Frontal cortex (tissue), 4 donors: ENCODE data around the gene ZNF418. TPM values are rescaled to one million over a fixed set of nuclear protein-coding genes. Genes with fewer than 3 reads are reported as not detected.
"Not testable (repeated sequence)": the region's sequence is repeated elsewhere in the genome, so short reads cannot be mapped to it uniquely, and the experiment has no call there.

Experiments used
- DNase-seq, 2 donors: peaks; one replicate each; pipeline ENCODE4 v3.0.0; 2012; ENCODE audit warnings: low spot score in 2 of 2
- FAIRE-seq: peaks from 2 replicates; lab custom pipeline; 2012; peaks lifted over from hg19 to GRCh38; lab: Jason Lieb, UNC
- total RNA-seq: library from RNA; depleted of rRNA; stranded (reverse); fragments of >200 nt; gene quantifications from one replicate; pipeline ENCODE4 v1.2.3, GENCODE V29; 2014
- donor health status: control.
- donor health status: control.
- donor health status: control.

The ZNF418 gene
- total RNA-seq, result 53.4 TPM

DNA sequence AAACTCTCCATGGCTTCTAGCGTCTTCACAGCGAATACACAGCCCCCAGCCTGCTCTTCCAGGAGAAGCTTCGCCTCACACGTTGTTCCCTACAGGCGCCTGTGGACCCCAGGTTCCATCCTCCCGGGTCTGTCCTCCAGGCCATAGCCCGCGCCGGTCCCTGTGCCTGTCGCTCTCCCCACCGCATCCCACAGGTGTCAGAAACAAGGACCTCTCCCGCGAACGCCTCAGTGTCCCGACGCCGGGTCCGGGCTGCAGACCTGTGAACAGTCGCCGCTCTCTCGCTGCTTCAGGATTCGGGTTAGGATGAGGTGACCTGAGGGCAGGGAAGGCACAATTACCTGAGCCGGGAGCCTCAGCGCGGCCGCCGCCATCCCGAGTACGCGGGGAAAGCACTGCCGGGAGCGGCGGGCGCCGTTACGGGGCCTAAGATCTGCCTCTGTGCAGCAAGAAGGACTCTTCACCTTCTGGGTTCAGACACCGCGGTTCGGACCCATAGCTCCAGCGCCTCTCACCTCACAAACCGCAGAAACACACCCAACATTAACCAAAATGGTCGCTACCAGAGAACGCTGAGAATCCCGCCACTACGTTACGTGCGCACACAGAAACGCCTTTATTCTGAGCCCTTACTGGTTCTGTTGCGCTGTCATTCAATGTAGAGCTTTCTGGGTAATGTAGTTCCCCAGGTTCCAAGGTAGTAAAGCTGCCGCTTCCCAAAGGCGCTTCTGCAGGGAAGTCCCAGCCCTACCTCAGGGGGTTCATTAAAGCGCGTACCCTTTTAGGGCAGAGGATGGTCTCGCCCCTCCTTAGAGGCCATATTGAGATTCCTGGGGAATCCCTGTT, at the start of gene ZNF418:
ZNF418 (minus strand) TSS at position 583 of the 846 bp plus-strand sequence. CDS start 1,580 bp downstream, outside the sequence.
- FAIRE-seq (no peak), DNase-seq (peak; percentile 59 to 72)

GRCh38 chr19:57978586-57979289, 43.5 kb upstream of the ZNF418 start:
- FAIRE-seq, result no peak
- no peak for DNase-seq

GRCh38 chr19:57974434-57974833, 39.2 kb upstream of the ZNF418 start, which contains the start of gene C19orf18:
Gene C19orf18, minus strand, starts transcription at chr19:57974534. Its CDS starts 102 bp downstream, at chr19:57974432.
- FAIRE-seq, result no peak
- no peak for DNase-seq

- no peak for FAIRE-seq
- DNase-seq, result no peak
Measured at GRCh38 chr19:57964761-57965160, 29.6 kb upstream of the ZNF418 start.

- DNase-seq (no peak), FAIRE-seq (no peak)
Measured at GRCh38 chr19:57961785-57962184, 26.6 kb upstream of the ZNF418 start.

DNA sequence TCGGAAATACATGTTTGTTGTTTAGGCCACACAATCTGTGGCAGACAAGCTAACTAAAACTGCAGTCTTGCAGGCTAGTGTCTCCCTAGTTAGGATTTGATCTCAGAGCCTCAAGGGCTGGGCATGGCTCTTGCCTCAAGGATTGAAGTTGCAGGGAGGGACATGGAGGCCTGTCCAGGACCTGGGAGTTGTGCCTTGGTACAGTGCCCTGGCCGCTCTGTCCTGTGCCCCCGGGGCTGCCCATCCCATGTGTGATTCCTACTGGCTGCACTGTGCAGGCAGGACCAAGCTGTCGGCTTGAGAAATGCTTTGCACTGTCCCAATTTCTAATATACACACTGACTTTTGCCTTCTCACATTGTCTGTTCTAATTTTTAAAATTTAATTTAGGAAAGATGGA, 19.8 kb upstream of the ZNF418 start:
- DNase-seq, result no peak
- no peak for FAIRE-seq

DNA sequence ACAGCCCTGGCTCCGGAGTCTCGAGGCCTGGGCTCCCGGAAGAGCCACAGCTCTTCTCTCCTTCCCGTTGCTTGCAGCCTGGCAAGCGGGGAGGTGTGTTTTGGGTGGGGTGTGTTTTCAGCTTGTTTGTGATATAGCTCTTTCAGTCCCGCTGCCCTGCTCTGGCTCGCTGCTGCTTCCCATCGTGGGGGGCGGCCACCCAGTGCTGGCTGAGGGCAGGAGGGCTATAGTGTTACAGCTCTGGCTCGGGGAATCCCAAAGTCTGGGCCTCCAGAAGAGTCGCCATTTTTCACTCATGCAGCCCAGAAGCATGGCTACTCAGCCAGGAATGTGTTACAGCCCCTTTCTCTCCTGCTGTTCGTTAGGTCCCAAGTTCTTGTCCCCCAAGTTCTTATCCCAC, 14.5 kb upstream of the ZNF418 start:
- DNase-seq, result no peak
- no peak for FAIRE-seq

GRCh38 chr19:57949296-57949695, 14.1 kb upstream of the ZNF418 start:
- FAIRE-seq (no peak), DNase-seq (no peak)

- FAIRE-seq, result no peak
- DNase-seq, result peak; percentile 91 to 96
Measured at GRCh38 chr19:57947419-57948134, 12.4 kb upstream of the ZNF418 start, which contains the start of gene ZNF256. Gene ZNF256, minus strand, starts transcription at chr19:57947706. Its CDS starts 232 bp downstream, at chr19:57947474.

DNA sequence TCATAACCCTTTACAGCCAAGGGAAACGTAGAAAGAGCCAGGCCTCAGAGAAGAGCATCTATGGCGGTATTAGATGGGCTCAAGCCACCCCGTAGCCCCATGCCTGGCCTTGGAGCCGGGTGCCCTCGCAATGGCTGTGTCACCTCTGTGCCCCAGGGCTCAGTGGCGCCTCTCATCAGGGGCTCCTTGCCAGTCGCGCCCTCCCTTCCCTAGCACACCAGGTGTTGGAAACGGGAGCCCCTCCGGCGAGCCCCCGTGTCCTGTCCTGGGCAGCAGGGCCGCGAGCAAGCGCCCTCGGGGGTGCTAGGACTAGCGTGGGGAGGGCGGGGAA, 11.9 kb upstream of the ZNF418 start:
- no peak for DNase-seq
- no peak for FAIRE-seq

- no peak for FAIRE-seq
- no peak for DNase-seq
Measured at GRCh38 chr19:57946316-57946715, 11.1 kb upstream of the ZNF418 start.

DNA sequence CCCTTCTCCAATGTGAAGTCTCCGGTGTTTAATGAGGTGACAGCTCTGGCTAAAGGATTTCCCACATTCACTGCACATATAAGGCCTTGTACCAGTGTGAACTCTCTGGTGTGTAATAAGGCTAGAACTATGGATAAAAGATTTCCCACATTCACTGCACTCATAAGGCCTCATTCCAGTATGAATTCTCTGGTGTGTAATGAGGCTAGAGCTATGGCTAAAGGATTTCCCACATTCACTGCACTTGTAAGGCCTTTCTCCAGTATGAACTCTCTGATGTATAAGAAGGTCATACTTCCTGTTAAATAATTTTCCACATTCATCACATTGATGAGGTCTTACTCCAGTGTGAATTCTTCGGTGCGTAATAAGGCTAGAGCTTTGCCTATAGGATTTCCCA, 6.4 kb upstream of the ZNF418 start:
- FAIRE-seq (no peak), DNase-seq (no peak)

DNA sequence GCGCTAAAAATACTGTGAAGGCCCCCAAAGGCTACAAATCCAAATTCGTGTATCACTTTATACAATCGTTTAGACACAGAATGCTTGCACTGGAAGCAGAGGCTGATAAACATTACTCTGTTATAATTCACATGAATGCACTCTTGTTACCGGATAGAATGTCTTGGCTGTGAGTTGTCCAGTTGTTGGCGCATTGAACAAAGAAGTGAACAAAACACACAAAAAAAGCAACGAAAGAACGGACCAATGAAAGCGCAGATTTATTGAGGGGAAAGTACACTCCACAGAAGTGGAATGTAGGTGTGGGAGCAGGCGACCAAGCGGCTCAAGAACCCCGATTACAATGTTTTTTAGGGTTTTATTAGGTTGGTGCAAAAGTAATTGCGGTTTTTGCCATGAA, 529 bp upstream of the ZNF418 start:
- FAIRE-seq, result no peak
- DNase-seq, result no peak

- DNase-seq, result no peak
- FAIRE-seq, result no peak
Measured at GRCh38 chr19:57927587-57927986, 7.6 kb downstream of the ZNF418 start.

DNA sequence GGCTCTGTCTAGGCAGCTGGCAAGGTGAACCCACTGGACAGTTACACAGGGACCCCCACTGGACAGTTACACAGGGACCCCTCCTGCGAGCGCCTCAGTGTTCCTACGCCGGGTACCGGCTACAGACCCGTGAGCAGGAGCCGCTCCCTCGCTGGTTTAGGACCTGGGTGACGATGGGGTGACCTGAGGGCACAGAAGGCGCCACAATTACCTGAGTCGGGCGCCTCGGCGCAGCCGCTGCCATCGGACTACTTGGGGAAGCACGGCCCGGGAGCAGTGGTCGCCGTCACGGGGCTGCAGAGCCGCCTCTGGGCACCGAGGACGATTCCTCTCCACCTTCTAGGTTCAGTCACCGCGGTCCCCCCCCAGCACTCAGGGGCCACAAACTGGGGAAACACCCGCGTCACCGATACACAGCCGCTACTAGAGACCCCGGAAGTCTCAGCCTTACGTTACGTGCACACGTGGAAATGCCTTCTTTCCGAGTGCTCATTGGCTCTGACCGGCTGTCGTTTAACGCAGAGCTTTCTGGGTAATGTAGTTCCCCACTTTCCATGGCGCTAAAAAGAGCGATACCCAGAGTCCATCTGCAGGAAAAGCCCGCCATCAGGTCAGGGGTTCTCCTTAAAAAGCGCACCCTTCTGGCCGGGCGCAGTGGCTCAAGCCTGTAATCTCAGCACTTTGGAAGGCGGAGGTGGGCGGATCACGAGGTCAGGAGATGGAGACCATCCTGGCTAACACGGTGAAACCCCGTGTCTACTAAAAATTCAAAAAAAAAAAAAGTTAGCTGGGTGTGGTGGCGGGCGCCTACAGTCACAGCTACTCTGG, 18.8 kb downstream of the ZNF418 start, which contains the start of gene ZNF417:
ZNF417 (minus strand) TSS at position 425 of the 828 bp plus-strand sequence; CDS start at position 244, 181 bp downstream.
- DNase-seq, result peak; percentile 69 to 89
- FAIRE-seq, result not testable (repeated sequence)

GRCh38 chr19:57914531-57914930, 20.7 kb downstream of the ZNF418 start:
- FAIRE-seq (no peak), DNase-seq (no peak)

DNA sequence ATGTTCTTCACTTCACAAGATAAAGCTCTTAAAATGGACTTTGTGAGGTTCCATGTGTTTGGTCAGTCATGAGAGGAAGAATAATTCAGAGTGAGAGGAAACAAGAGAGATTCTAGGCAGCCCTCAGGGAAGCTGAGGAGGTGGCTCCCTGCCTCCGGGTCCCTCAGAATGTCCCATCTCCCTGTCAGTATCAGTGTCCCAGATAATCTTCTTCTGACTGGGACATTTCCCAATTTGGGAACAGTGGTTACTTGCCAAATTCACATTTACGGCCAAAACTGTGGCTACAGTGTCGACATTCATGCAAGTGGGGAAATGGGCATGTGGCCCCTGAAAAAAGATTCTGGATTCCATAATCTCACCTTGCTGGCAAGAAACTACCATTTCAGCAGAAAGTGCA, 27.8 kb downstream of the ZNF418 start:
- FAIRE-seq (no peak), DNase-seq (no peak)

- FAIRE-seq (no peak), DNase-seq (no peak)
Measured at GRCh38 chr19:57905258-57905657, 29.9 kb downstream of the ZNF418 start.

GRCh38 chr19:57903618-57904184, 31.5 kb downstream of the ZNF418 start:
- FAIRE-seq, result no peak
- DNase-seq, result no peak
